AG08396 (cell line): ENCODE results near the gene VWC2L.

Experiments used
- DNase-seq: peaks from one replicate; pipeline ENCODE4 v3.0.0; 2012; ENCODE audit warnings: low spot score, mixed read lengths

VWC2L gene

DNA sequence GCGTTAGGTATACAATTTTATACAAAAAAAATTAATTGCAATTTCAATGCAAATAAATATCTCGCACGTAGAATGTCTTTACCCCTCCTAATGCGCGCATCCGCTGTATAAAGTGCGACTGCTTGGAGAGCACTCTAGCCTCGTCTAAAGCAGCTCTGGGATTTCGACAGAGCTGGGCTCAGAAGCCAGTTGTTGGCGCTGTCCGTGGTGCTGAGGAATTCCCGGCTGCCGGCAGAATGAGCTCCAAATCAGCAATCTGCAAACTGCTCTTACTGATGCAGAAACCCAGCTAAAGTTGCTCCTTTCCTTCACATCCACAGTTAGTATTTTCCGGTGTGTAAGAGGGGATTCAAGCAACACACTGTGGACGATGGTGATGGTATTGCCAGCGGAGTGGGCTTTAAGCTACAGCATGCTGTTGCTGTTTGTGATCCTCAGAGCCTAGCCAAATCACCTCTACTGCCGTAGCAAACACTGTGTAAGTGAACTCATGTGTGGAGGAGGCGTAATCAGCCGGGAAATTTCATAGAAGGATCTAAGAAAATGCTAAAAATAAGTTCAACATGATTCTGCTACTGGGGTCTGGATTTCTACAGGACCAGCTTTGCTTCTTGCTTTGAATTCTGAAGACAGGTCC lies at the start of gene VWC2L:
Gene VWC2L (plus strand): TSS at position 137 of the 637 bp plus-strand sequence. CDS start 3,140 bp downstream, outside the sequence.
- DNase-seq: peak; percentile 74

DNA sequence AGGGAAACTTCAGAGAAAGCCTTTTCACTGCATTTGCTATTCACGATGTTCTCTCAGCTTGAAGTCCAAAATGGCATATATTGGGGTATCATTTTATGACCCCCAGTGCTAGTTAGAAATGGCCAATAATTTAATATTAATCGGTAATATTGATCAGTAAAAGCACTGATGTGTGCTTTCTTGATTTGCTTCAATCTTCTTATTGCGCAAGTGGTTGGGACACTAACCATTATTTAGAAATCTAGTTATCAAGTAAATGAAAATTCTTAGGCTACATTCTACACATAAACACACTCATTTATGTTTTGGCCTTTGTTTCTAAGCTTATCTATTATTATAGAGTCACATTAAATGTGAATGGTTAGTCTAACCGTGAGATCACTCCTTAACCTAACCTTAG lies 49.7 kb upstream of the VWC2L start:
- DNase-seq: no peak

GRCh38 chr2:214365549-214365948 lies 45.3 kb upstream of the VWC2L start:
- DNase-seq: no peak

- DNase-seq: no peak
Observed at GRCh38 chr2:214367171-214367570, 43.7 kb upstream of the VWC2L start.

DNA sequence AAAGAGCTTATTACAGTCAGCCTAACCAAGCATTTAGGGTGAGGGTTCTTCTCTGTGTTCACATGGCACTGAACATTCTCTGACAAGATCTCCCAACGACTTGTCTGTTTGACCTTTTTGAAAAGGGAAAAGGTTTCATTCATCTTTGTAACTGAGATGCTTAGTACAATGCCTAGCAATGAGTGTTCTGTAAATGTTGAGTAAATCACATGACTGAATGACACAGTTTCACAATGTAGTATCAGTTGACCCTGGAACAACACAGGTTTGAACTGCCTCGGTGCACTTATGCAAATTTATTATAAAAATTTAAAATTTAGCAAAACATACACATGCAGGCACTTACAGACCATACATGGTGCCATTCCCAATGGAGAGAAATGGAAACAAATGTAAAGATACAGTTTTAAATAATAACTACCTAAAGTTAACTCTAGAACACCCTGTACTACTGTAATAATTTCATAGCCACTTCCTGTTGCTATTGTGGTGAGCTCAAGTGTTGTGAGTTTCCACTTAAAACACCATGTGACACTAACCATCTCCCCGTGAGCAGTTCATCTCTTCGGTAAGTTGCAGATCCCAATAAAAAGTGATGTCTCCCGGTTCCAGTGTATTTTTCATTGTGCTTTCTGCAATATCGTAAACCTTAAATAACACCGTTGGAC lies 34.1 kb upstream of the VWC2L start:
- no peak for DNase-seq

GRCh38 chr2:214377286-214377624 lies 33.6 kb upstream of the VWC2L start:
- no peak for DNase-seq

- DNase-seq: no peak
Observed at GRCh38 chr2:214378455-214379103, 32.3 kb upstream of the VWC2L start.

GRCh38 chr2:214379227-214379626 lies 31.6 kb upstream of the VWC2L start:
- DNase-seq: no peak

DNA sequence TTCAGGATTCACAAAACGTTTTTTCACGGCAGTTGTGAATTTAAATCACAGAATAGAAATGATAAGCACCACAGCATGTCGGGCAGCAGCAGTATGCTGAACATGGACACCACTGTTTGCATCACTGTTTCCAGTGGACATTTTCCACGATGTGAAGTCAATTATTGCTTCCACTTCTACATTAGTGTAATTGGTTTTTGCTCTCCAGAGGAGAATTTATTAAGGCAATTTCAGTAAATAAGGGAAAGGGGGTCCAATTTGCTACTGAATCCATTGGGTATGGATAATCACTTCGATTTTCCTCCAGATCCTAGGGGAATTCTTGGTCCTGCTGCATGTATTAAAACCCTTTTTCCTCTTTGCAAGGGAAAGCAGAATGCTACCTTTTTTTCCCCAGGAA lies 30.2 kb upstream of the VWC2L start:
- DNase-seq: no peak

DNA sequence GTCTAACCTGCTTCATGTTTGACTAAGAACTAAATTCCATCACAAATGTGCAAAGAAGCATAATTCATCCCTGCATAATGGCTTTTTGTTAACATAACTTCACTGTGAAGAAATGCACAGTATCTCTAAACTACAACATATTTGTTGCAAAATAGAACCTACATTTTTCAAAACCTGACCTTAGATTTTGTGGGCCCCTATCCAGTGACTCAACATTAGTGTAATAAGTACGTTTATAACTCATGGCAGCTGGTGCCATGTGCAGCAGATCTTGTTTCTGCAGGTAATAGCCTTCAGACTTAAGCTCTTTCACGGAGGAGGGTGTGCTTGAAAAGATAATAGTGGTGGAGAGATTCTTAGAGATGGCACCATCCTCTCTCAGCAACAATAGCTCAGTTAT lies 28.6 kb upstream of the VWC2L start:
- DNase-seq: no peak

DNA sequence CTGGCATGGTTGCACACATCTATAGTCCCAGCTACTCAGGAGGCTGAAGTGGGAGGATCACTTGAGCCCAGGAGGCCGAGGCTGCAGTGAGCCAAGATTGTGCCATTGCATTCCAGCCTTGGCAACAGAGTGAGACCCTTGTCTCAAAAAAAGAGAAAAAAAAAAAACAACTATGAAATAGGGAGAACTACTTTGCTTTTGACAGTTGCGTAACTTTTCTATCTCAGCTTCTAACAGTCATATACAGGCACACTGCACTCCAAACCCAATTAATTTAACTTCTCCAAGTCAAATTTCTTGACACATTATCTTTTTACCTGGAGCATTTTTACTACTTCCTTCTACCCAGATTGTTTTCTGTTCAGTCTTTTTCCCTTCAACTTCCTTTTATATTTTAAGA lies 24.1 kb upstream of the VWC2L start:
- DNase-seq: no peak

DNA sequence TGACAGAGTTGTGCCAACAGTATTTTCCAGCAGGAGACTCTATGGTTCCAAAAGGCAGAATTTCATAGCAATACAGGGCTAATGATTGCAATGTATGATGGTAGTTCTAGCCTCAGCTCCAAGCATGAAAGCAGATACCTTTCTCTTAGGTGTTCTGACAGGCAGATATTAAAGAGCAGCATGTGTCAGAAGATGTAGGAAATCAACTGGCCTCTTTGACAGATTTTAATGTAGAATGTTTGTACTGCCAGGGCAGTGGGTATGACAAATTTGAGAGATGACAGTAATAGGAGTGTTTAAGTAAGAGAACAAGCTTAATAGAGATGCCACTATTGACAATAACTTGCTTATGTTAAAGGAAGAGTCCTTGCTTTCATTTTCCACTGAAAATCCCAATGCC lies 21.5 kb upstream of the VWC2L start:
- DNase-seq: no peak

GRCh38 chr2:214393796-214394195 lies 17.1 kb upstream of the VWC2L start:
- DNase-seq: no peak

- no peak for DNase-seq
Observed at GRCh38 chr2:214395040-214395439, 15.8 kb upstream of the VWC2L start.

- no peak for DNase-seq
Observed at GRCh38 chr2:214401580-214401979, 9.3 kb upstream of the VWC2L start.

DNA sequence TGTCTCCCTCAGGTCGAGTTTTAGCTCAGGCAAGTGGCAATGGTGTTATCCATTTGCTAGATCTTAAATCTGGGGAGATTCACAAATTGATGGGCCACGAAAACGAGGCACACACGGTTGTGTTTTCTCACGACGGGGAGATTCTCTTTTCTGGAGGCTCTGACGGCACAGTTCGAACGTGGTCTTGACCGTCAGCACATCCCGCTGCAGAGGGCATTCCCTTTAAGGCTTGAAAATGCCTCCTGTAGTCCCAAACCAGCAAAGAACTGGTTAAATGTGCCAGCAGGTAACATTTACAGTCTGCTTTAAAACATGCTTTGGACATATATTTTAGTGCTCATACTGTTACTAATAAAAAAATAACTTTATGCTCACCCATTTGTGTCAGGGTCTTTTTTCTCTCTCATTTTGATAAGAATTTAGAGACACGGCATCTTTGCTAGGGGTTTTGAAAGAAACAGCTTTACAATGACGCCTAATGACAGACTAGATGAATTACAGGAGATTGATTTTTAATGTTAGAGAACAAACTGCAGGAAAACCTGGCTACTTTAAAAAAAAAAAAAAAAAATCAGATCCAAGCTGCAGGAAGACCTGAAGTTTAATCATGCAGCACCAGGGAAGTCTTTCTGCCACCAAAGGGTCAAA lies 602 bp upstream of the VWC2L start:
- DNase-seq: no peak

GRCh38 chr2:214412679-214413078 lies 1.8 kb downstream of the VWC2L start:
- DNase-seq: no peak

- no peak for DNase-seq
Observed at GRCh38 chr2:214436470-214436869, 25.6 kb downstream of the VWC2L start.

GRCh38 chr2:214450118-214450894 lies 39.5 kb downstream of the VWC2L start:
- no peak for DNase-seq

DNA sequence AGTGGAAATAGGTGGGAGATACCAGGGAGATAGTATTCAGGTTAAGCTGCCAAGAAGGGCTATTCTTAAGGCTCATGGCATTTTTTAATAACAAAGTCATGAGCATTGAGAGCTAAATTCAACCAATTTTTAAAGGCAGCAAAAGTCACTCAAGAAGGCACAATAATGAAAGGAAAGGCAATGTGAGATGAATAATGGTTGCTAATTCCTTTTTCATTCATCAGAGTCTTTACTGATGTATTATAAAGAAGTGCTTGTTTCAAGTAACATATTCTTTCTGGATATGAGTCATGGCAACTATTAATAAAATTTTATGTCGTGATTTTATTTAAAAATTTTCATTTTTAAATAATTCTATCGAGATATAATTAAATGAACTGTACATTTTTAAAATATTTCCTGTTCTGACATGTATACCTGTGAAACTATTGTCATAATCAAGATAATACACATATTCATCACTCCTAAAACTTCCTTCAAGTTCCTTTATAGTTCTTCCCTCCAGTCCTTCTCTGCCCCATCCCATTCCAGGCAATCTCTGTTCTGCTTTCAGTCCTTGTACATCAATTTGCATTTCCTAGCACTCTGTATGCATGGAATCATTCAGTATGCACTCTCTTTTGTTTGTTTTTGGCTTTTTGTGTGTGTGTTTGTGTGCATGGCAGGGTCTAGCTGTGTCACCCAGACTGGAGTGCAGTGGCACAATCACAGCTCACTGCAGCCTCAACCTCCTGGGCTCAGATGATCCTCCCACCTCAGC lies 40.8 kb downstream of the VWC2L start:
- DNase-seq: no peak

DNA sequence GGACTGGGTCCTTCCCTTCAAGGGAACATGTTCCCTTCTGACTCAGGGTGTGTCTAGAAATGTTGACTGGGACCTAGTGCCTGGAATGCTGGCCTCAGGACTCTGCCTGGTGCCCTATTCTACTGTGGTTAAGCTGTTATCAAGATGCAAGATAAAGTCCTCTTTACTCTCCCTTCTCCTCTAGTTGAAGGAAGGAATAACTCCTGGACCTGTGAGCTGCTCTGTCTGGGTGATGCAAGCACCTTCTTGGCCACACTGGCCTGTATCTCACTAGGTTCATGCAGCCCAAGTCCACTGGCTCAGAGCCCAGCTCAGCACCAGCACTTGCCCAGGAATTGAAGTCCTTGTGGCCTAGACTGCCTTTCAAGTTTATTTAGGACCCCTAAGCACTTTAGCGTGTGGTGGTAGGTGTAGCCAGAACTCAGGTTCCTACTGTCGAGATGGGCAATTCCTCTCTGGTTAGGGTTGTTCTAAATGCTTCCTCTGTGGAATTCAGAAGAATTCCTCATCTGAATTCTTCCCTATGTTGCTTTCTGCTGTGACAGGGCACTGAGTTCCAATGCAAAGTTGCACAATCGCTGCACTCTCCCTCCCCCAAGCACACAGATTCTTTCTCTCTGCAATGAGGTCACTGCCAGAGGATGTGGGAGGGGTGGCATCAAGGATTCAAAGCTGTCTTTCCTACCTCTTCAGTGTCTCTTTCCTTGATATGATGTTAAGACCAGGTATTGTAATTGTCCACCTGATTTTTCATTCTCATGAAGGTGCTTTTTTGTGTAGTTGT lies 54.7 kb downstream of the VWC2L start:
- DNase-seq: peak; percentile 31
